Right lobe of liver (tissue), 6 donors: ENCODE measurements around the gene WNT9B. TPM values are rescaled to one million over a fixed set of nuclear protein-coding genes. Genes with fewer than 3 reads are reported as not detected.

Source experiments
- ATAC-seq, 4 donors: fragments of 200-7000 bp; cut with Tn5 transposase; one replicate each; pipeline ENCODE4 v1.9.1; 2020; ENCODE audit warnings: mild to moderate bottlenecking in 4 of 4, moderate library complexity in 4 of 4
- DNase-seq, 3 donors: peaks; one replicate each; pipeline ENCODE4 v3.0.0-alpha.2; 2020
- H3K27ac ChIP-seq, 3 donors: fragments of 200-600 bp; one replicate each; pipeline ENCODE4 v1.8.0; 2022
- H3K27me3 ChIP-seq, 2 donors: fragments of 200-600 bp; one replicate each; pipeline ENCODE4 v1.8.0; 2022
- H3K36me3 ChIP-seq, 4 donors: fragments of 200-600 bp; sonication (generic) in 1 of 4; one replicate each; pipeline versions ENCODE4 v1.5.1 to v1.8.0; 2017 to 2022; ENCODE audit warnings: control low read depth in 1 of 4
- H3K4me1 ChIP-seq, 4 donors: fragments of 200-600 bp; sonication (generic) in 1 of 4; one replicate each; pipeline versions ENCODE4 v1.5.1 to v1.8.0; 2017 to 2022; ENCODE audit warnings: control low read depth in 1 of 4
- H3K4me3 ChIP-seq, 3 donors: fragments of 200-600 bp; one replicate each; pipeline ENCODE4 v1.8.0; 2022
- H3K9me3 ChIP-seq, 4 donors: fragments of 200-600 bp; sonication (generic) in 1 of 4; one replicate each; pipeline versions ENCODE4 v1.5.1 to v1.8.0; 2017 to 2022; ENCODE audit warnings: control low read depth in 1 of 4
- POLR2A ChIP-seq: fragments of 450-650 bp; IDR thresholded peaks from one replicate; pipeline ENCODE4 v1.6.1; 2017; ENCODE audit warnings: antibody characterized with exemption, mild to moderate bottlenecking
- WGBS: methylation state at CpG from one replicate; pipeline ENCODE4 v1.1.6; 2018; ENCODE audit warnings: low coverage, low lambda C conversion rate; ENCODE audit not compliant: insufficient coverage; ENCODE audit errors: missing lambda C conversion rate; 5-methylcytosine and 5-hydroxymethylcytosine counted together
- intact Hi-C, 2 donors: fragments of 100-400 bp; cut with DNase I; formaldehyde crosslinking; loops; one replicate each; pipeline versions ENCODE4 v1.11.2 to v1.14.1; 2022
- total RNA-seq, 6 experiments: library from RNA; depleted of rRNA in 2 of 6; stranded (reverse); fragments of >200 nt in 2 of 6; fragmentation: NEBNext Ultra II Directional in 3 of 6; extraction: Animal tissue kit (Norgen Biotek cat#: 25700) in 3 of 6; gene quantifications; one replicate each; pipeline versions ENCODE4 v1.1.0 to v1.2.4, GENCODE V29; 2016 to 2023
- TF ChIP-seq, protein P1 (sequence below), 4 donors: fragments of 200-600 bp in 3 of 4; fragments of 450-650 bp in 1 of 4; IDR thresholded peaks; one replicate each; pipeline versions ENCODE4 v1.5.1 to v1.8.0; 2016 to 2022; ENCODE audit warnings: antibody characterized with exemption in 4 of 4, mild to moderate bottlenecking in 2 of 4
- donor health status: DM: no; HTN: yes; CAD: no.
- donor health status: DM: no; HTN: no; CAD: no.
- donor health status: DM: no; HTN: no; CAD: no.
- donor health status: DM: no; HTN: yes; CAD: no.
- donor health status: DM: no; HTN: yes; CAD: no.

The WNT9B gene
- total RNA-seq, 6 experiments from 2014 or later = 0.55 to 1.7 (median 1.2) TPM; not detected in 3

DNA sequence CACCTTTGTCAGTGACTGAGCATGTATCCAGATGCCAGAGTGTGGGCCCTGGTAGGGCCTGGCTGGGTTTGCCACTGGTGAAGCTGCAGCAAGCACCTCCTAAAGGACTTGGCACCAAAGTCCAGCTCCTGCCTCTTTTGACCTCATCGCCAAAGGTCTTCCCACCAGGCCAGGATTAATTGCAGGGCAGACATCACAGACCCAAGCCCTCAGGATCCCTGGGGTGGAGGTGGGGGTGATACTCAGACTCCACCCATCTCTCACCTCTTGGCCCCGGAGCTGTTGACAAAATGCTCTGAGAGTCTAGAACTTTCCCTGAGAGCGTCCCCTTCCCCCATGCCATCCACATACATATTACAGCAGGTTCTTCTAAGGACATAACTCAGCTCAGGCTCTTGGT, 37.5 kb upstream of the WNT9B start:
- TF ChIP-seq POLR2A = no peak
- TF ChIP-seq, protein P1, sequence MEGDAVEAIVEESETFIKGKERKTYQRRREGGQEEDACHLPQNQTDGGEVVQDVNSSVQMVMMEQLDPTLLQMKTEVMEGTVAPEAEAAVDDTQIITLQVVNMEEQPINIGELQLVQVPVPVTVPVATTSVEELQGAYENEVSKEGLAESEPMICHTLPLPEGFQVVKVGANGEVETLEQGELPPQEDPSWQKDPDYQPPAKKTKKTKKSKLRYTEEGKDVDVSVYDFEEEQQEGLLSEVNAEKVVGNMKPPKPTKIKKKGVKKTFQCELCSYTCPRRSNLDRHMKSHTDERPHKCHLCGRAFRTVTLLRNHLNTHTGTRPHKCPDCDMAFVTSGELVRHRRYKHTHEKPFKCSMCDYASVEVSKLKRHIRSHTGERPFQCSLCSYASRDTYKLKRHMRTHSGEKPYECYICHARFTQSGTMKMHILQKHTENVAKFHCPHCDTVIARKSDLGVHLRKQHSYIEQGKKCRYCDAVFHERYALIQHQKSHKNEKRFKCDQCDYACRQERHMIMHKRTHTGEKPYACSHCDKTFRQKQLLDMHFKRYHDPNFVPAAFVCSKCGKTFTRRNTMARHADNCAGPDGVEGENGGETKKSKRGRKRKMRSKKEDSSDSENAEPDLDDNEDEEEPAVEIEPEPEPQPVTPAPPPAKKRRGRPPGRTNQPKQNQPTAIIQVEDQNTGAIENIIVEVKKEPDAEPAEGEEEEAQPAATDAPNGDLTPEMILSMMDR (IDR thresholded peaks at IDR 0.05) = no peak
- no peaks in the 10 kb centered on the region for H3K9me3 ChIP-seq
- H3K4me1 ChIP-seq = peaks cover 0 to 8% (median 2%) of the 10 kb centered on the region in 4 donors
- DNase-seq (no peak), ATAC-seq (no peak)
- no peaks in the 10 kb centered on the region for H3K36me3 ChIP-seq
- WGBS = 61% methylated on average over 2 of the region's 3 CpGs
- intact Hi-C loops = no loop called here
- peaks cover 7 to 13% of the 10 kb centered on the region in 2 donors for H3K27me3 ChIP-seq
- no peak overlapping the region for H3K4me3 ChIP-seq
- H3K27ac ChIP-seq = no peak overlapping the region

DNA sequence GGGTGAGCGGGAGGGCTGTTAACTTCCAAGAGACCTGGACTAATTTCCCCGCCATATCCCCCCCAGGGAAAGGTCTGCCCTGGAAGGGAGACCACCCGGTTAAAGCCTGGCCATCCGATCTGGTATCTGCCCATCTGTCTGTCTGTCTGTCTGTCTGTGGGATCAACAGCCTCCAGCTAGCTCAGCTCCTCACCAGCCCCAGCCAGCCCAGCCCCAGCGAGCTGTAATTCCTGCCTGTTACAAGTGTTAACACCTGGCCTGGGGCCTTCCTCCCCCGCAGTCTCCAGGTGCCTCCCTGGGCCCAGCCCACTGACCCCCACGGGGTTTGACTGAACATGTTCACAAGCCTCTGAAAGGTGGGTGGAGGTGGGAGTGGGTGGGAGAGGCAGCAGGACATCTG, 36.9 kb upstream of the WNT9B start:
- H3K4me3 ChIP-seq = no peak overlapping the region
- no peak for TF ChIP-seq POLR2A
- TF ChIP-seq, protein P1 (IDR thresholded peaks at IDR 0.05) = no peak
- no peak for DNase-seq
- peaks cover 0 to 13% (median 4%) of the 10 kb centered on the region in 4 donors for H3K4me1 ChIP-seq
- no peaks in the 10 kb centered on the region for H3K36me3 ChIP-seq
- H3K9me3 ChIP-seq = no peaks in the 10 kb centered on the region
- H3K27ac ChIP-seq = no peak overlapping the region
- 39% methylated on average over 3 of the region's 7 CpGs for WGBS
- intact Hi-C loops = no loop called here
- H3K27me3 ChIP-seq = peaks cover 8 to 18% of the 10 kb centered on the region in 2 donors
- ATAC-seq = no peak

DNA sequence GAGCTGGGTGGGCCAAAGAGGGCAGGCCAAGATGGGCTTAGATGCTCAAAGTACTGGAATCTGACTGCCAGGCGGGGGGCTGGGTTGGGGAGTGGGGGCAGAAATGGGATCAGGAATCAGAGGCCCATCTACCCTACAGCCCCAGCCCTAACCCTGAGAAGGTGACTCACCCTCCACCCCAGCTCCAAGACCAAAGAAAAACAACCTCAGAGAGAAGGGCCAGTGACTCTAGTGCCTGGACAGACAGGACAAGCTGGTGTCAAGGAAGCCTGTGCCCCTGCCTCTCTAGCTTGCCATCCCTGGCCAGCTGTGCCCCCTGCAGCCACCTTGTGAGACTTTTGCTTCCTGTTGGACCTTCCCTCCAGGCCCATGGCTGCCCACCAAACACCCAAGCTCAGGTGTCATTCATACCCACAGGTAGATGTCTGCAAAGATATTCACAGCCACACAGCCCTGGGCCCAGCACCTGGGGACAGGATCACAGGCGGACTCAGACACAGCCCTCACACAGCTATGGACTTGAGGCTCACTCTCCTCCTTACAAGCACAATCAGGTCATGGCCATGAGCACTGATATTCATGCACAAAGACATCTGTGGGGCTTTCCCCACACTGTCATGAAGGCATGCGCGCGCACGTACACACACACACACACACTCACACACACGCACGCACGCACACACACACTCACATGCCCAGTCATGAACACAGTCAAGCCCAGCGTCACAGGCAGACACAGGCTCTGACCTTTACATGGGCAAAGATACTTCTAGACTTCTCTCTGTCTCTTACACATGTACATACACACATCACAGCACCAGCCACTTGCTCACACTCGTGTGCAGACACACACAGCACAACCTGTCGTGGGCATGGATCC, 35.7 kb upstream of the WNT9B start:
- TF ChIP-seq POLR2A = no peak
- TF ChIP-seq, protein P1 (IDR thresholded peaks at IDR 0.05) = no peak
- no peaks in the 10 kb centered on the region for H3K36me3 ChIP-seq
- no peak overlapping the region for H3K4me3 ChIP-seq
- DNase-seq = no peak
- H3K4me1 ChIP-seq = peaks cover 0 to 19% (median 5%) of the 10 kb centered on the region in 4 donors
- ATAC-seq = no peak
- peaks cover 8 to 26% of the 10 kb centered on the region in 2 donors for H3K27me3 ChIP-seq
- intact Hi-C loops = no loop called here
- WGBS = 67% methylated on average over 6 of the region's 12 CpGs
- no peak overlapping the region for H3K27ac ChIP-seq
- no peaks in the 10 kb centered on the region for H3K9me3 ChIP-seq

DNA sequence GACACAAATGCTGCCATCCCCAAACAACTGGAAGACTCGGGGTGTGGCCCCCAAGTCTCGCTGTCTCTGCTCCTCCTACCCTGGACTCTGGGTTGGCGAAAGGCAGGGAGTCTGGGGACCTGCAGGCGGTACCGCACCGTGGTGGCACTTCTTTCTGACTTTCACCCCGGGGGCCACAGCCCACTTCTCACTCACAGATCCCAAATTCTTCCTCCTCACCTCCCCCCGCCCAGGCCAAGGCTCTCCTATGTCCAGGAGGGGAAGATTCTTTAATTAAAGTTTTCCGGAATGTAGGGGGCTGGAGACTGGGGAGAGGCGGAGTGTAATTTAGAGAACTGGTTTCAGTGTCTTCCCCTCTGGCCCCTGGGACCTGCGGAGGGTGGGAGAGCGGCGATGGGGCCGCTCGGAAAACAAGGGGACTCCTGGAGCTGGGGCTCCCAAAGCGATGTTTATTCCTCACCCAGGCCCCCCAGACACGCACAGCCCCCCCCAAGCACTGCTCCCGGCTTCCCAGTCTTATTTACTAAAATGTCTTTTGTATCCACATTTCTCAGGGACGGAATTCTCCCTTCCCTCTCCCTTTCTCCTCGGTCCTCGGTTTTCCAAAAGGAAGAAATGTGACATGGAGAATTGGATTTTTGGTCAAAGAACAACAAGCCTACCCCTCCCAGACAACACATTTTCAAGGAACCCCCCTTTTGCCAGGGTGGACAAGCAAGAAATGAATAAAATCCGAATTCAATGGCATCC, 34.1 kb upstream of the WNT9B start:
- H3K36me3 ChIP-seq = no peaks in the 10 kb centered on the region
- peaks cover 0 to 19% (median 5%) of the 10 kb centered on the region in 4 donors for H3K4me1 ChIP-seq
- H3K27ac ChIP-seq = no peak overlapping the region
- H3K27me3 ChIP-seq = peaks cover 8 to 26% of the 10 kb centered on the region in 2 donors
- no peak for ATAC-seq
- no peaks in the 10 kb centered on the region for H3K9me3 ChIP-seq
- TF ChIP-seq, protein P1 (IDR thresholded peaks at IDR 0.05) = no peak
- no peak for TF ChIP-seq POLR2A
- H3K4me3 ChIP-seq = no peak overlapping the region
- 16% methylated on average over 16 of the region's 22 CpGs for WGBS
- intact Hi-C loops = no loop called here
- no peak for DNase-seq
